Tibial nerve (tissue), 4 donors: ENCODE results near the gene ZFP92. TPM values are rescaled to one million over a fixed set of nuclear protein-coding genes. Genes with fewer than 3 reads are reported as not detected.

ENCODE experiments used
- DNase-seq, 2 donors: peaks; one replicate each; pipeline ENCODE4 v3.0.0-alpha.2; 2019; ENCODE audit warnings: low spot score in 2 of 2
- H3K27ac ChIP-seq, 4 donors: fragments of 200-600 bp; sonication (generic) in 3 of 4; one replicate each; pipeline ENCODE4 v1.5.1; 2017 to 2019; ENCODE audit warnings: mild to moderate bottlenecking in 1 of 4
- H3K27me3 ChIP-seq, 2 donors: fragments of 200-600 bp; sonication (generic) in 1 of 2; one replicate each; pipeline versions ENCODE4 v1.5.1 to v1.6.0; 2017 to 2019
- H3K36me3 ChIP-seq, 3 donors: fragments of 200-600 bp; sonication (generic); one replicate each; pipeline ENCODE4 v1.5.1; 2018 to 2019
- H3K4me1 ChIP-seq, 4 donors: fragments of 200-600 bp; sonication (generic) in 3 of 4; one replicate each; pipeline ENCODE4 v1.5.1; 2017 to 2019
- H3K4me3 ChIP-seq, 4 donors: fragments of 200-600 bp; sonication (generic) in 3 of 4; one replicate each; pipeline ENCODE4 v1.5.1; 2017 to 2019; ENCODE audit warnings: mild to moderate bottlenecking in 1 of 4, moderate library complexity in 1 of 4
- H3K9me3 ChIP-seq, 4 donors: fragments of 200-600 bp; sonication (generic) in 3 of 4; one replicate each; pipeline ENCODE4 v1.5.1; 2017 to 2019
- EP300 ChIP-seq, 2 donors: sonication (generic); formaldehyde crosslinking; IDR thresholded peaks; one replicate each; pipeline ENCODE4 v1.6.1; 2017; ENCODE audit warnings: antibody characterized with exemption in 2 of 2, mild to moderate bottlenecking in 1 of 2
- POLR2A ChIP-seq, 2 donors: fragments of 450-650 bp; IDR thresholded peaks; one replicate each; pipeline ENCODE4 v1.6.1; 2017; ENCODE audit warnings: antibody characterized with exemption in 2 of 2, mild to moderate bottlenecking in 2 of 2, moderate library complexity in 2 of 2
- WGBS, 2 donors: methylation state at CpG; one replicate each; pipeline ENCODE4 v1.1.5; 2018; 5-methylcytosine and 5-hydroxymethylcytosine counted together
- total RNA-seq, 4 donors: library from RNA; depleted of rRNA; stranded (reverse); fragments of >200 nt; gene quantifications; one replicate each; pipeline ENCODE4 v1.1.0, GENCODE V29; 2016
- TF ChIP-seq, protein P1 (sequence below), 5 experiments: fragments of 200-600 bp in 3 of 5; fragments of 450-650 bp in 2 of 5; sonication (generic) in 3 of 5; IDR thresholded peaks; one replicate each; pipeline ENCODE4 v1.5.1; 2016 to 2019; ENCODE audit warnings: antibody characterized with exemption in 5 of 5, mild to moderate bottlenecking in 3 of 5, moderate library complexity in 2 of 5

Gene ZFP92
- total RNA-seq, 4 donors from 2014 or later = 0.39 to 1.8 (median 0.75) TPM

GRCh38 chrX:153440556-153441135 is 29.4 kb downstream of the ZFP92 start:
- WGBS, 2 donors = 68 to 79% methylated on average over 3 to 13 of the region's 13 CpGs
- DNase-seq = no peak
- no peaks in the 10 kb centered on the region for H3K9me3 ChIP-seq
- no peaks in the 10 kb centered on the region for H3K27me3 ChIP-seq
- H3K4me3 ChIP-seq = no peak overlapping the region
- H3K36me3 ChIP-seq = no peaks in the 10 kb centered on the region
- no peak overlapping the region for H3K27ac ChIP-seq
- no peak for TF ChIP-seq EP300 (IDR thresholded peaks at IDR 0.05)
- TF ChIP-seq POLR2A (IDR thresholded peaks at IDR 0.05) = no peak
- TF ChIP-seq, protein P1, sequence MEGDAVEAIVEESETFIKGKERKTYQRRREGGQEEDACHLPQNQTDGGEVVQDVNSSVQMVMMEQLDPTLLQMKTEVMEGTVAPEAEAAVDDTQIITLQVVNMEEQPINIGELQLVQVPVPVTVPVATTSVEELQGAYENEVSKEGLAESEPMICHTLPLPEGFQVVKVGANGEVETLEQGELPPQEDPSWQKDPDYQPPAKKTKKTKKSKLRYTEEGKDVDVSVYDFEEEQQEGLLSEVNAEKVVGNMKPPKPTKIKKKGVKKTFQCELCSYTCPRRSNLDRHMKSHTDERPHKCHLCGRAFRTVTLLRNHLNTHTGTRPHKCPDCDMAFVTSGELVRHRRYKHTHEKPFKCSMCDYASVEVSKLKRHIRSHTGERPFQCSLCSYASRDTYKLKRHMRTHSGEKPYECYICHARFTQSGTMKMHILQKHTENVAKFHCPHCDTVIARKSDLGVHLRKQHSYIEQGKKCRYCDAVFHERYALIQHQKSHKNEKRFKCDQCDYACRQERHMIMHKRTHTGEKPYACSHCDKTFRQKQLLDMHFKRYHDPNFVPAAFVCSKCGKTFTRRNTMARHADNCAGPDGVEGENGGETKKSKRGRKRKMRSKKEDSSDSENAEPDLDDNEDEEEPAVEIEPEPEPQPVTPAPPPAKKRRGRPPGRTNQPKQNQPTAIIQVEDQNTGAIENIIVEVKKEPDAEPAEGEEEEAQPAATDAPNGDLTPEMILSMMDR (IDR thresholded peaks at IDR 0.05) = no peak
- no peaks in the 10 kb centered on the region for H3K4me1 ChIP-seq

- H3K27me3 ChIP-seq = no peaks in the 10 kb centered on the region
- no peak overlapping the region for H3K4me3 ChIP-seq
- H3K4me1 ChIP-seq = no peaks in the 10 kb centered on the region
- DNase-seq = no peak
- H3K27ac ChIP-seq = no peak overlapping the region
- no peak for TF ChIP-seq POLR2A (IDR thresholded peaks at IDR 0.05)
- TF ChIP-seq EP300 (IDR thresholded peaks at IDR 0.05) = no peak
- TF ChIP-seq, protein P1 (IDR thresholded peaks at IDR 0.05) = no peak
- no peaks in the 10 kb centered on the region for H3K9me3 ChIP-seq
- no peaks in the 10 kb centered on the region for H3K36me3 ChIP-seq
- WGBS, 2 donors = 64 to 81% methylated on average over 7 of the region's 7 CpGs
Measured at GRCh38 chrX:153441296-153441695, 30.0 kb downstream of the ZFP92 start.

- Histone ChIP-seq H3K4me1 (no peaks in the 10 kb centered on the region), H3K9me3 (no peaks in the 10 kb centered on the region), H3K4me3 (no peak overlapping the region), H3K27me3 (no peaks in the 10 kb centered on the region), H3K27ac (no peak overlapping the region), H3K36me3 (peaks cover 0 to 2% (median 0%) of the 10 kb centered on the region in 3 donors)
- TF ChIP-seq EP300 (IDR thresholded peaks at IDR 0.05) (no peak), POLR2A (IDR thresholded peaks at IDR 0.05) (no peak)
- TF ChIP-seq, protein P1 (IDR thresholded peaks at IDR 0.05) = no peak
- 40 to 79% methylated on average over 2 to 9 of the region's 9 CpGs for WGBS, 2 donors
- DNase-seq = no peak
Measured at GRCh38 chrX:153441981-153442380, 30.7 kb downstream of the ZFP92 start.

DNA sequence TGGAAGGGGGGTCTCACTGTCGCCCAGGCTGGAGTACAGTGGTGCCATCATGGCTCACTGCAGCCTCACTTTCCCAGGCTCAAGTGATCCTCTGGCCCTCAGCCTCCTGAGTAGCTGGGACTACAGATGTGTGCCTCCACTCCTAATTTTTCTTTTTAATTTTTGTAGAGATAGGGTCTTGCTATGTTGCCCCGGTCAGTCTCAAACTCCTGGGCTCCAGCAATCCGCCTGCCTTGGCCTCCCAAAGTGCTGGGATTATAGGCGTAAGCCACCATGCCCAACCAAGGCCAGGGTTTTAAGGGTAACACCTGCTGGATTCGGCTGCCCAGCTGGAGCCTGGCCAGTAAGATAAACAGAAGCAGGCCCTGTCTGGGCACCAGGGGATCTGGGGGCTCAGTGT is 31.2 kb downstream of the ZFP92 start:
- WGBS, 2 donors = 74 to 77% methylated on average over 5 of the region's 5 CpGs
- no peaks in the 10 kb centered on the region for H3K9me3 ChIP-seq
- DNase-seq = no peak

More for the DNA sequence above, 31.2 kb downstream of the ZFP92 start:
- H3K36me3 ChIP-seq = peaks cover 0 to 7% (median 0%) of the 10 kb centered on the region in 3 donors
- no peak overlapping the region for H3K27ac ChIP-seq
- no peak overlapping the region for H3K4me3 ChIP-seq
- TF ChIP-seq, protein P1 (IDR thresholded peaks at IDR 0.05) = no peak
- TF ChIP-seq POLR2A (IDR thresholded peaks at IDR 0.05) (no peak), EP300 (IDR thresholded peaks at IDR 0.05) (no peak)
- H3K4me1 ChIP-seq = no peaks in the 10 kb centered on the region
- H3K27me3 ChIP-seq = no peaks in the 10 kb centered on the region
